Measurements from ENCODE around the gene HPGDS. TPM values are rescaled to one million over a fixed set of nuclear protein-coding genes. Genes with fewer than 3 reads are reported as not detected.

HPGDS gene
- total and polyA plus RNA-seq, 2 experiments from 2014 or later, result not detected

- TF ChIP-seq EZH2 (IDR thresholded peaks at IDR 0.05; ENCODE audit: insufficient read depth, poor library complexity, severe bottlenecking) (no peak), EZH2phosphoT487 (IDR thresholded peaks at IDR 0.05; ENCODE audit: insufficient read depth, low read depth) (no peak)
- whole genome bisulfite sequencing, 2 experiments (ENCODE audit: low coverage in 1 of 2, low lambda C conversion rate in 2 of 2, missing lambda C conversion rate in 2 of 2), result 51 to 69% methylated on average over 4 of the region's 4 CpGs
- Histone ChIP-seq H3K9me3 (ENCODE audit: low read depth) (no peaks in the 10 kb centered on the region), H3K4me1 (ENCODE audit: insufficient read depth) (no peaks in the 10 kb centered on the region), H3K9me2 (ENCODE audit: insufficient read depth) (no peaks in the 10 kb centered on the region), H3K36me3 (ENCODE audit: low read depth) (no peaks in the 10 kb centered on the region), H3F3A (ENCODE audit: insufficient read depth) (no peaks in the 10 kb centered on the region), H3K27me3 (replicated peaks; ENCODE audit: insufficient read depth) (peaks cover 37% of the 10 kb centered on the region), H4K20me1 (ENCODE audit: insufficient read depth) (no peaks in the 10 kb centered on the region), H3K79me2 (ENCODE audit: insufficient read depth) (no peaks in the 10 kb centered on the region), H3K4me3 (no peak overlapping the region), H3K27ac (no peak overlapping the region), H2AFZ (no peak overlapping the region), H3K9ac (no peak overlapping the region), H3K4me2 (ENCODE audit: unreplicated experiment) (no peak overlapping the region)
- in situ Hi-C loops (cut with MboI), result no loop called here
- no peak for DNase-seq
Measured at GRCh38 chr4:94372228-94372978, 29.8 kb upstream of the HPGDS start.

GRCh38 chr4:94371290-94371689, 28.7 kb upstream of the HPGDS start:
- Histone ChIP-seq H3K4me3 (no peak overlapping the region), H3K36me3 (ENCODE audit: low read depth) (no peaks in the 10 kb centered on the region), H3F3A (ENCODE audit: insufficient read depth) (no peaks in the 10 kb centered on the region), H3K9ac (no peak overlapping the region), H3K4me2 (ENCODE audit: unreplicated experiment) (no peak overlapping the region), H2AFZ (no peak overlapping the region), H3K9me2 (ENCODE audit: insufficient read depth) (no peaks in the 10 kb centered on the region), H3K9me3 (ENCODE audit: low read depth) (no peaks in the 10 kb centered on the region), H3K79me2 (ENCODE audit: insufficient read depth) (no peaks in the 10 kb centered on the region), H3K4me1 (ENCODE audit: insufficient read depth) (no peaks in the 10 kb centered on the region), H4K20me1 (ENCODE audit: insufficient read depth) (no peaks in the 10 kb centered on the region), H3K27me3 (replicated peaks; ENCODE audit: insufficient read depth) (peaks cover 36% of the 10 kb centered on the region), H3K27ac (no peak overlapping the region)
- in situ Hi-C loops (cut with MboI), result no loop called here
- no peak for DNase-seq
- TF ChIP-seq EZH2phosphoT487 (IDR thresholded peaks at IDR 0.05; ENCODE audit: insufficient read depth, low read depth), result no peak
- no peak for TF ChIP-seq EZH2 (IDR thresholded peaks at IDR 0.05; ENCODE audit: insufficient read depth, poor library complexity, severe bottlenecking)

- DNase-seq, result no peak
- H3K27ac ChIP-seq, result no peak overlapping the region
- no peaks in the 10 kb centered on the region for H3K4me1 ChIP-seq (ENCODE audit: insufficient read depth)
- no peaks in the 10 kb centered on the region for H4K20me1 ChIP-seq (ENCODE audit: insufficient read depth)
- H3K9me3 ChIP-seq (ENCODE audit: low read depth), result no peaks in the 10 kb centered on the region
- H3K4me2 ChIP-seq (ENCODE audit: unreplicated experiment), result no peak overlapping the region
- in situ Hi-C loops (cut with MboI), result no loop called here
- no peaks in the 10 kb centered on the region for H3K36me3 ChIP-seq (ENCODE audit: low read depth)
- WGBS, 2 experiments (ENCODE audit: low coverage in 1 of 2, low lambda C conversion rate in 2 of 2, missing lambda C conversion rate in 2 of 2), result 32 to 35% methylated on average over 6 of the region's 6 CpGs
- no peak overlapping the region for H2AFZ ChIP-seq
- no peak overlapping the region for H3K4me3 ChIP-seq
- peaks cover 34% of the 10 kb centered on the region for H3K27me3 ChIP-seq (replicated peaks; ENCODE audit: insufficient read depth)
- H3K9me2 ChIP-seq (ENCODE audit: insufficient read depth), result no peaks in the 10 kb centered on the region
- H3K79me2 ChIP-seq (ENCODE audit: insufficient read depth), result no peaks in the 10 kb centered on the region
- no peak overlapping the region for H3K9ac ChIP-seq
- H3F3A ChIP-seq (ENCODE audit: insufficient read depth), result no peaks in the 10 kb centered on the region
- TF ChIP-seq EZH2phosphoT487 (IDR thresholded peaks at IDR 0.05; ENCODE audit: insufficient read depth, low read depth) (no peak), EZH2 (IDR thresholded peaks at IDR 0.05; ENCODE audit: insufficient read depth, poor library complexity, severe bottlenecking) (no peak)
Measured at GRCh38 chr4:94370533-94371254, 28.1 kb upstream of the HPGDS start.

GRCh38 chr4:94369046-94369445, 26.4 kb upstream of the HPGDS start:
- no peaks in the 10 kb centered on the region for H3K4me1 ChIP-seq (ENCODE audit: insufficient read depth)
- WGBS, 2 experiments (ENCODE audit: low coverage in 1 of 2, low lambda C conversion rate in 2 of 2, missing lambda C conversion rate in 2 of 2), result 29 to 46% methylated on average over 2 of the region's 2 CpGs
- no peak overlapping the region for H3K4me3 ChIP-seq
- TF ChIP-seq EZH2 (IDR thresholded peaks at IDR 0.05; ENCODE audit: insufficient read depth, poor library complexity, severe bottlenecking), result no peak
- H3K9ac ChIP-seq, result no peak overlapping the region
- no peak overlapping the region for H2AFZ ChIP-seq
- H3K9me3 ChIP-seq (ENCODE audit: low read depth), result no peaks in the 10 kb centered on the region
- no peak overlapping the region for H3K27ac ChIP-seq
- H3K36me3 ChIP-seq (ENCODE audit: low read depth), result no peaks in the 10 kb centered on the region
- no peak overlapping the region for H3K4me2 ChIP-seq (ENCODE audit: unreplicated experiment)
- no peaks in the 10 kb centered on the region for H3F3A ChIP-seq (ENCODE audit: insufficient read depth)
- DNase-seq, result no peak
- H3K79me2 ChIP-seq (ENCODE audit: insufficient read depth), result no peaks in the 10 kb centered on the region
- H3K9me2 ChIP-seq (ENCODE audit: insufficient read depth), result no peaks in the 10 kb centered on the region
- in situ Hi-C loops (cut with MboI), result no loop called here
- H4K20me1 ChIP-seq (ENCODE audit: insufficient read depth), result no peaks in the 10 kb centered on the region
- peaks cover 24% of the 10 kb centered on the region for H3K27me3 ChIP-seq (replicated peaks; ENCODE audit: insufficient read depth)

All from GM23248 (cell line).